Hepatocyte (in vitro differentiated cells): ENCODE measurements around the gene ETFB. TPM values are rescaled to one million over a fixed set of nuclear protein-coding genes. Genes with fewer than 3 reads are reported as not detected.

Experiments used
- DNase-seq: peaks from one replicate; pipeline ENCODE4 v3.0.0-alpha.2; 2016; ENCODE audit warnings: low spot score
- H2AFZ ChIP-seq: fragments of 200-600 bp; sonication (generic); 2 replicates; pipeline ENCODE4 v1.6.0; 2016; ENCODE audit warnings: antibody characterized with exemption, mild to moderate bottlenecking
- H3K27ac ChIP-seq: fragments of 200-600 bp; sonication (generic); 2 replicates; pipeline ENCODE4 v1.5.1; 2016; ENCODE audit warnings: mild to moderate bottlenecking
- H3K27me3 ChIP-seq: fragments of 200-600 bp; sonication (generic); 2 replicates; pipeline ENCODE4 v1.6.1; 2016
- H3K36me3 ChIP-seq: fragments of 200-600 bp; sonication (generic); replicated peaks from 2 replicates; pipeline ENCODE4 v1.5.1; 2016; ENCODE audit warnings: low read depth; ENCODE audit not compliant: insufficient read depth
- H3K4me1 ChIP-seq: fragments of 200-600 bp; sonication (generic); 2 replicates; pipeline ENCODE4 v1.5.1; 2016; ENCODE audit warnings: mild to moderate bottlenecking, moderate library complexity; ENCODE audit not compliant: insufficient read depth
- H3K4me2 ChIP-seq: fragments of 200-600 bp; sonication (generic); 2 replicates; pipeline ENCODE4 v1.6.0; 2016
- H3K4me3 ChIP-seq: fragments of 200-600 bp; sonication (generic); 2 replicates; pipeline ENCODE4 v1.5.1; 2016; ENCODE audit warnings: mild to moderate bottlenecking
- H3K79me2 ChIP-seq: fragments of 200-600 bp; sonication (generic); 2 replicates; pipeline ENCODE4 v1.6.0; 2017; ENCODE audit warnings: mild to moderate bottlenecking
- H3K9me2 ChIP-seq: fragments of 200-600 bp; sonication (generic); replicated peaks from 2 replicates; pipeline ENCODE4 v1.6.0; 2017; ENCODE audit warnings: mild to moderate bottlenecking; ENCODE audit not compliant: insufficient read depth
- H3K9me3 ChIP-seq: fragments of 200-600 bp; sonication (generic); 2 replicates; pipeline ENCODE4 v1.5.1; 2016; ENCODE audit warnings: low read depth, mild to moderate bottlenecking
- H4K20me1 ChIP-seq: fragments of 200-600 bp; sonication (generic); 2 replicates; pipeline ENCODE4 v1.6.0; 2016; ENCODE audit warnings: mild to moderate bottlenecking; ENCODE audit not compliant: insufficient read depth, poor library complexity, severe bottlenecking
- EZH2 ChIP-seq: fragments of 200-600 bp; sonication (generic); IDR thresholded peaks from 2 replicates; pipeline ENCODE4 v1.6.1; 2016; ENCODE audit warnings: antibody characterized with exemption, mild to moderate bottlenecking, borderline replicate concordance
- EZH2phosphoT487 ChIP-seq: fragments of 200-600 bp; sonication (generic); IDR thresholded peaks from one replicate; pipeline ENCODE4 v1.6.1; 2018; ENCODE audit warnings: antibody characterized with exemption, mild to moderate bottlenecking, low read depth, moderate library complexity; ENCODE audit not compliant: unreplicated experiment, severe bottlenecking
- WGBS: methylation state at CpG from one replicate; pipeline ENCODE4 v1.1.6; 2016; ENCODE audit warnings: low lambda C conversion rate; ENCODE audit errors: missing lambda C conversion rate; 5-methylcytosine and 5-hydroxymethylcytosine counted together
- polyA plus RNA-seq: library from polyadenylated mRNA; unstranded; fragments of >200 nt; fragmentation: Nextera tagmentation; extraction: Ambion mirVana; gene quantifications from 2 replicates; pipeline ENCODE4 v1.2.1, GENCODE V29; 2016
- total RNA-seq: library from RNA; depleted of rRNA; stranded (reverse); fragments of >200 nt; gene quantifications from 2 replicates; pipeline ENCODE4 v1.2.3, GENCODE V29; 2014
- TF ChIP-seq, protein P1 (sequence below): fragments of 200-600 bp; sonication (generic); IDR thresholded peaks from 2 replicates; pipeline ENCODE4 v1.5.1; 2016; ENCODE audit warnings: antibody characterized with exemption, mild to moderate bottlenecking; ENCODE audit not compliant: poor library complexity

ETFB gene
- total and polyA plus RNA-seq, 2 experiments from 2014 or later, result 190 to 237 TPM

- no peaks in the 10 kb centered on the region for H3K27me3 ChIP-seq
- DNase-seq, result no peak
- H3K79me2 ChIP-seq, result no peaks in the 10 kb centered on the region
- no peaks in the 10 kb centered on the region for H3K9me3 ChIP-seq
- no peak overlapping the region for H3K4me2 ChIP-seq
- H3K9me2 ChIP-seq, result no peaks in the 10 kb centered on the region
- no peaks in the 10 kb centered on the region for H3K36me3 ChIP-seq
- H3K4me1 ChIP-seq, result no peaks in the 10 kb centered on the region
- no peaks in the 10 kb centered on the region for H4K20me1 ChIP-seq
- TF ChIP-seq EZH2phosphoT487 (no peak), EZH2 (no peak)
- TF ChIP-seq, protein P1, sequence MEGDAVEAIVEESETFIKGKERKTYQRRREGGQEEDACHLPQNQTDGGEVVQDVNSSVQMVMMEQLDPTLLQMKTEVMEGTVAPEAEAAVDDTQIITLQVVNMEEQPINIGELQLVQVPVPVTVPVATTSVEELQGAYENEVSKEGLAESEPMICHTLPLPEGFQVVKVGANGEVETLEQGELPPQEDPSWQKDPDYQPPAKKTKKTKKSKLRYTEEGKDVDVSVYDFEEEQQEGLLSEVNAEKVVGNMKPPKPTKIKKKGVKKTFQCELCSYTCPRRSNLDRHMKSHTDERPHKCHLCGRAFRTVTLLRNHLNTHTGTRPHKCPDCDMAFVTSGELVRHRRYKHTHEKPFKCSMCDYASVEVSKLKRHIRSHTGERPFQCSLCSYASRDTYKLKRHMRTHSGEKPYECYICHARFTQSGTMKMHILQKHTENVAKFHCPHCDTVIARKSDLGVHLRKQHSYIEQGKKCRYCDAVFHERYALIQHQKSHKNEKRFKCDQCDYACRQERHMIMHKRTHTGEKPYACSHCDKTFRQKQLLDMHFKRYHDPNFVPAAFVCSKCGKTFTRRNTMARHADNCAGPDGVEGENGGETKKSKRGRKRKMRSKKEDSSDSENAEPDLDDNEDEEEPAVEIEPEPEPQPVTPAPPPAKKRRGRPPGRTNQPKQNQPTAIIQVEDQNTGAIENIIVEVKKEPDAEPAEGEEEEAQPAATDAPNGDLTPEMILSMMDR, result no peak
- no peak overlapping the region for H2AFZ ChIP-seq
- H3K27ac ChIP-seq, result no peak overlapping the region
- H3K4me3 ChIP-seq, result no peak overlapping the region
- WGBS, result 89% methylated on average over 2 of the region's 2 CpGs
Observed at GRCh38 chr19:51377422-51377821, 11.2 kb upstream of the ETFB start.

DNA sequence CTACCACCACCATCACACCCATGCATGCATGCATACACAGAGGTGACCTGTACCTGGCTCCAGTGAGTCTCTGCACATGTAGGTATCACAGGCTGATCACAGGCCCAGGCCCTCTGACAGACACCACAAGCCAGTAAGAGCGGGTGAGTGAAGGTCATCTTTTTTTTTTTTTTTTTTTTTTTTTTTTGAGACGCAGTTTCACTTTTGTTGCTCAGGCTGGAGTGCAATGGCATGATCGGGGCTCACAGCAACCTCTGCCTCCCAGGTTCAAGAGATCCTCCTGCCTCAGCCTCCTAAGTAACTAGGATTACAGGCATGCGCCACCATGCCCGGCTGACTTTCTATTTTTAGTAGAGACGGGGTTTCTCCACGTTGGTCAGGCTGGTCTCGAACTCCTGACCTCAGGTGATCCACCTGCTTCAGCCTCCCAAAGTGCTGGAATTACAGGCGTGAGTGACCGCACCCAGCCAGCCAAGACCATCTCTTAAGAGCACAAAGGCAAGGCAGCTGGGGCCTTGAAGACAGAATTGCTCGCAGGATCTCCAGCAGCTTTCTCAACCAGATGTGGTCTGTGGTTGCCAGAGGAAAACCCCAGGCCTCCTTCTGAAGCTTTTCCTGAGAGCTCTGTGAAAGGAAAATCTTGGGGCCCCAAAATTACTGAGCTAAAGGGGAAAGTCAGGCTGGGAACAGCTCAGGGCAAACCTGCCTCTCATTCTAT, 9.5 kb upstream of the ETFB start:
- Histone ChIP-seq H3K4me2 (no peak overlapping the region), H3K27me3 (no peaks in the 10 kb centered on the region), H3K4me1 (no peaks in the 10 kb centered on the region), H3K9me3 (no peaks in the 10 kb centered on the region), H4K20me1 (no peaks in the 10 kb centered on the region), H3K4me3 (no peak overlapping the region), H3K36me3 (no peaks in the 10 kb centered on the region), H3K9me2 (no peaks in the 10 kb centered on the region), H3K27ac (no peak overlapping the region), H3K79me2 (no peaks in the 10 kb centered on the region), H2AFZ (no peak overlapping the region)
- WGBS, result 87% methylated on average over 11 of the region's 11 CpGs
- no peak for DNase-seq
- TF ChIP-seq EZH2phosphoT487 (no peak), EZH2 (no peak)
- TF ChIP-seq, protein P1, result no peak

DNA sequence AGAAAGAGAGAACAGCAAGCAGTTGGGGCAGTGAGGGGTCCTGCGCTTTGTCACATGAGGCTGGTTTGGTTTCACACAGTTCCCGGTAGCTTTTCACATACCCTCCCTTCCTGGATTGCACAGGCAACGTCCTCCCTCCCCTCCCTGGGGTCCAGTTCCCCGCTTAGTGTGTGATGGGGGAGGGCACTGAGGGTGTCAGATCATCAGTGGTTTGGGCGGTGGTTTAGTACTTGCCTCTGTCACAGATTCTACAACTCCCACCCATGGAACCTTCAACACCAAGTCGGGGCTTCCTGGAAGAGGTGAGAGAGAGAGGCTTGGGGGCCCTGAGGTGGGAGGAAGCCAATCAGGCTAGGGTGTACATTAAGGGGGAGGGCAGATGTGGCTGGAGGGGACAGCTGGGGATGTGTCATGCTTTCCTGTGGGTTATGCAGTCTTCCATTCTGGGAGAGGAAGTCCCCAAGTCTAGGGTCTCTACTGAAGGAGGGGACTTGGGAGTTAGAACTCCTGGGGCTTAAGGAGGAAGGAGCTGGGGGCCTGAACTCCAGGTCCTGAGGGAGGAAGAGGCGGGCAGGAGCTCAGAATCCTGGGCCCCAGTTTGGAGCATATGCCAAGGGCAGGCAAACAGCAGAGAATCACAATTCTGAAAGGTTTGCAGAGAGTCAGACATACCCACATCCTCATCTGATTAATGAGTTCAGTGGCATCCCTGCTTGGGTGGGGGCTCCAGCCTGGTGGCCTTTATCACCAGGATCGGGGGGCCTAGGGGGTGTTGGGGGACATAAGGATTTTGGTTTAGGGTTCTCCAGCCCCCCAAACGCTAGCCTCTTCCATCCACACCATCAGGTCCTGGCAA, 6.7 kb upstream of the ETFB start, which contains the start of gene NKG7:
NKG7 (minus strand) TSS at position 6 of the 856 bp plus-strand sequence. CDS start 119 bp downstream, outside the sequence.
- H2AFZ ChIP-seq, result no peak within 1 kb of the TSS
- 67% methylated on average over 9 of the region's 9 CpGs for WGBS
- no peaks in the 10 kb centered on the region for H3K9me3 ChIP-seq
- H3K36me3 ChIP-seq, result no peaks in the 10 kb centered on the region
- H3K27ac ChIP-seq, result no peak within 1 kb of the TSS
- no peak within 1 kb of the TSS for H3K4me2 ChIP-seq
- H3K4me1 ChIP-seq, result peaks cover 7% of the 10 kb centered on the region
- H3K9me2 ChIP-seq, result no peaks in the 10 kb centered on the region
- no peak for DNase-seq
- H3K4me3 ChIP-seq, result no peak within 1 kb of the TSS
- no peaks in the 10 kb centered on the region for H4K20me1 ChIP-seq
- TF ChIP-seq, protein P1, result no peak
- no peak for TF ChIP-seq EZH2phosphoT487
- TF ChIP-seq EZH2, result no peak
- H3K79me2 ChIP-seq, result no peaks in the 10 kb centered on the region
- no peaks in the 10 kb centered on the region for H3K27me3 ChIP-seq
